Cerebellar cortex (tissue), 1 donor: ENCODE data around the gene OR5D16.
"Not testable (repeated sequence)": the region's sequence is repeated elsewhere in the genome, so short reads cannot be mapped to it uniquely, and the experiment has no call there.

Source experiments
- DNase-seq: peaks from one replicate; pipeline ENCODE4 v3.0.0-alpha.2; 2015; ENCODE audit warnings: low spot score

The OR5D16 gene

GRCh38 chr11:55838452-55838851, at the start of gene OR5D16:
Gene OR5D16, plus strand, starts transcription at chr11:55838752. Its CDS starts 0 bp downstream, at chr11:55838752.
- DNase-seq: no peak

GRCh38 chr11:55791606-55792005, 46.9 kb upstream of the OR5D16 start:
- DNase-seq: no peak

- DNase-seq: no peak
Observed at GRCh38 chr11:55793321-55793720, 45.2 kb upstream of the OR5D16 start.

- no peak for DNase-seq
Observed at GRCh38 chr11:55795256-55795655, 43.3 kb upstream of the OR5D16 start, which contains the start of gene OR5D14. Gene OR5D14, plus strand, starts transcription at chr11:55795556. Its CDS starts 0 bp downstream, at chr11:55795556.

GRCh38 chr11:55806248-55806647, 32.3 kb upstream of the OR5D16 start:
- no peak for DNase-seq

- DNase-seq: no peak
Observed at GRCh38 chr11:55811067-55811466, 27.5 kb upstream of the OR5D16 start, which contains the start of gene OR5L1. Gene OR5L1, plus strand, starts transcription at chr11:55811367. Its CDS starts 100 bp downstream, at chr11:55811467.

GRCh38 chr11:55819330-55819729, 19.2 kb upstream of the OR5D16 start, which contains the start of gene OR5D18:
Gene OR5D18, plus strand, starts transcription at chr11:55819630. Its CDS starts 0 bp downstream, at chr11:55819630.
- no peak for DNase-seq

- no peak for DNase-seq
Observed at GRCh38 chr11:55826919-55827318, 11.6 kb upstream of the OR5D16 start, which contains the start of gene OR5L2. Gene OR5L2, plus strand, starts transcription at chr11:55827219. Its CDS starts 0 bp downstream, at chr11:55827219.

- no peak for DNase-seq
Observed at GRCh38 chr11:55847453-55847852, 8.9 kb downstream of the OR5D16 start.

GRCh38 chr11:55849037-55849436, 10.5 kb downstream of the OR5D16 start:
- no peak for DNase-seq

- DNase-seq: no peak
Observed at GRCh38 chr11:55852141-55852540, 13.6 kb downstream of the OR5D16 start.

- DNase-seq: no peak
Observed at GRCh38 chr11:55854704-55855103, 16.2 kb downstream of the OR5D16 start.

- DNase-seq: not testable (repeated sequence)
Observed at GRCh38 chr11:55867354-55867753, 28.8 kb downstream of the OR5D16 start.

- not testable (repeated sequence) for DNase-seq
Observed at GRCh38 chr11:55872731-55873130, 34.2 kb downstream of the OR5D16 start.

GRCh38 chr11:55873146-55873545, 34.6 kb downstream of the OR5D16 start:
- not testable (repeated sequence) for DNase-seq

GRCh38 chr11:55882997-55883396, 44.4 kb downstream of the OR5D16 start, which contains the start of gene TRIM51:
Gene TRIM51, plus strand, starts transcription at chr11:55883297. Its CDS starts 2,132 bp downstream, at chr11:55885429.
- DNase-seq: not testable (repeated sequence)

GRCh38 chr11:55884995-55885394, 46.4 kb downstream of the OR5D16 start:
- not testable (repeated sequence) for DNase-seq

GRCh38 chr11:55885481-55885880, 46.9 kb downstream of the OR5D16 start:
- DNase-seq: not testable (repeated sequence)
